ENCODE results near the gene ISL2. TPM values are rescaled to one million over a fixed set of nuclear protein-coding genes. Genes with fewer than 3 reads are reported as not detected.
"Not testable (repeated sequence)": the region's sequence is repeated elsewhere in the genome, so short reads cannot be mapped to it uniquely, and the experiment has no call there.

ISL2 gene
- total RNA-seq, 1 experiment from 2014 or later = 0.15 TPM

GRCh38 chr15:76312540-76313174 lies 23.9 kb upstream of the ISL2 start:
- peaks cover 16 to 17% of the 10 kb centered on the region in 2 experiments for H3K4me1 Mint-ChIP-seq
- no peak overlapping the region for H3K4me2 ChIP-seq (ENCODE audit: insufficient read depth, insufficient read length, low read length)
- H3K9me3 Mint-ChIP-seq = peaks cover 0 to 3% of the 10 kb centered on the region in 2 experiments; a peak in 2 of 5 replicates
- H2BK120ac ChIP-seq (ENCODE audit: low read depth, low read length, poor library complexity, severe bottlenecking) = no peak overlapping the region
- H3K14ac ChIP-seq (ENCODE audit: insufficient read depth, low read length) = no peak overlapping the region
- H3K9me3 ChIP-seq (ENCODE audit: control insufficient read depth, low read depth, low read length) = no peaks in the 10 kb centered on the region
- no peak overlapping the region for H2AK5ac ChIP-seq (ENCODE audit: insufficient read length, low read length)
- H3K79me1 ChIP-seq (ENCODE audit: insufficient read depth, low read depth, low read length, poor library complexity, severe bottlenecking) = no peaks in the 10 kb centered on the region
- no peak overlapping the region for H3K27ac Mint-ChIP-seq
- peaks cover 5% of the 10 kb centered on the region for H3K23me2 ChIP-seq (ENCODE audit: insufficient read length, low read depth, low read length, poor library complexity, severe bottlenecking)
- no peaks in the 10 kb centered on the region for H3K27me3 ChIP-seq (ENCODE audit: insufficient read depth, low read length)
- peaks cover 21% of the 10 kb centered on the region for H3K27me3 Mint-ChIP-seq (ENCODE audit: low read depth)
- TF ChIP-seq, protein P1, sequence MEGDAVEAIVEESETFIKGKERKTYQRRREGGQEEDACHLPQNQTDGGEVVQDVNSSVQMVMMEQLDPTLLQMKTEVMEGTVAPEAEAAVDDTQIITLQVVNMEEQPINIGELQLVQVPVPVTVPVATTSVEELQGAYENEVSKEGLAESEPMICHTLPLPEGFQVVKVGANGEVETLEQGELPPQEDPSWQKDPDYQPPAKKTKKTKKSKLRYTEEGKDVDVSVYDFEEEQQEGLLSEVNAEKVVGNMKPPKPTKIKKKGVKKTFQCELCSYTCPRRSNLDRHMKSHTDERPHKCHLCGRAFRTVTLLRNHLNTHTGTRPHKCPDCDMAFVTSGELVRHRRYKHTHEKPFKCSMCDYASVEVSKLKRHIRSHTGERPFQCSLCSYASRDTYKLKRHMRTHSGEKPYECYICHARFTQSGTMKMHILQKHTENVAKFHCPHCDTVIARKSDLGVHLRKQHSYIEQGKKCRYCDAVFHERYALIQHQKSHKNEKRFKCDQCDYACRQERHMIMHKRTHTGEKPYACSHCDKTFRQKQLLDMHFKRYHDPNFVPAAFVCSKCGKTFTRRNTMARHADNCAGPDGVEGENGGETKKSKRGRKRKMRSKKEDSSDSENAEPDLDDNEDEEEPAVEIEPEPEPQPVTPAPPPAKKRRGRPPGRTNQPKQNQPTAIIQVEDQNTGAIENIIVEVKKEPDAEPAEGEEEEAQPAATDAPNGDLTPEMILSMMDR (conservative IDR thresholded peaks at IDR 0.05) = no peak
- no CpG with 5 or more reads among the region's 7 CpGs for WGBS (ENCODE audit: extremely low coverage, insufficient read length, low lambda C conversion rate)
- no peak overlapping the region for H3K18ac ChIP-seq (ENCODE audit: insufficient read length, low read depth, low read length)
- H2BK5ac ChIP-seq (ENCODE audit: insufficient read length, low read length) = no peak overlapping the region
- no peak overlapping the region for H3K27ac ChIP-seq (ENCODE audit: insufficient read length, low read depth, low read length)
- no peak overlapping the region for H2BK12ac ChIP-seq (ENCODE audit: insufficient read length, low read depth, low read length)
- H3K56ac ChIP-seq (ENCODE audit: insufficient read length, low read depth, low read length) = no peak overlapping the region
- H4K20me1 ChIP-seq (ENCODE audit: control insufficient read depth, insufficient read depth, insufficient read length) = no peaks in the 10 kb centered on the region
- H3K9ac ChIP-seq (ENCODE audit: extremely low read depth, insufficient read length, low read length) = no peak overlapping the region
- H3T11ph ChIP-seq (ENCODE audit: low read length) = no peak overlapping the region
- no peaks in the 10 kb centered on the region for H3K4me1 ChIP-seq (ENCODE audit: insufficient read depth, low read length)
- no peak for DNase-seq
- H3K23ac ChIP-seq (ENCODE audit: insufficient read length, low read depth, low read length) = no peak overlapping the region
- H2BK15ac ChIP-seq (ENCODE audit: low read depth, low read length) = no peak overlapping the region
- H4K8ac ChIP-seq (replicated peaks; ENCODE audit: insufficient read length, low read depth, low read length) = no peak overlapping the region
- H4K91ac ChIP-seq (ENCODE audit: insufficient read length, low read depth, low read length) = no peak overlapping the region
- H3K4ac ChIP-seq (ENCODE audit: low read depth, low read length) = no peak overlapping the region
- H3K36me3 Mint-ChIP-seq (ENCODE audit: insufficient read depth in 1 of 3, low read depth in 3 of 3) = no peaks in the 10 kb centered on the region; a peak in 3 of 7 replicates
- H3K79me2 ChIP-seq (ENCODE audit: insufficient read depth, low read length) = no peaks in the 10 kb centered on the region
- H4K5ac ChIP-seq (ENCODE audit: insufficient read length, low read depth, low read length) = no peak overlapping the region
- H2AFZ ChIP-seq (ENCODE audit: low read length) = no peak overlapping the region
- H3K4me3 Mint-ChIP-seq = peak overlapping the region in 1 of 2 experiments; percentile 15; a peak in 1 of 5 replicates
- H2BK20ac ChIP-seq (ENCODE audit: low read depth, low read length, poor library complexity, severe bottlenecking) = no peak overlapping the region

- H2BK120ac ChIP-seq (ENCODE audit: low read depth, low read length, poor library complexity, severe bottlenecking); H3K18ac ChIP-seq (ENCODE audit: insufficient read length, low read depth, low read length); H3K4me2 ChIP-seq (ENCODE audit: insufficient read depth, insufficient read length, low read length); H3K9me3 Mint-ChIP-seq; H4K8ac ChIP-seq (replicated peaks; ENCODE audit: insufficient read length, low read depth, low read length); H3K23ac ChIP-seq (ENCODE audit: insufficient read length, low read depth, low read length); H3T11ph ChIP-seq (ENCODE audit: low read length); H2AFZ ChIP-seq (ENCODE audit: low read length); H3K27me3 ChIP-seq (ENCODE audit: insufficient read depth, low read length); H4K20me1 ChIP-seq (ENCODE audit: control insufficient read depth, insufficient read depth, insufficient read length); H2BK5ac ChIP-seq (ENCODE audit: insufficient read length, low read length); DNase-seq; H3K4me1 ChIP-seq (ENCODE audit: insufficient read depth, low read length); H3K36me3 Mint-ChIP-seq (ENCODE audit: insufficient read depth in 1 of 3, low read depth in 3 of 3); H3K79me1 ChIP-seq (ENCODE audit: insufficient read depth, low read depth, low read length, poor library complexity, severe bottlenecking); H3K27ac ChIP-seq (ENCODE audit: insufficient read length, low read depth, low read length); H3K4me3 Mint-ChIP-seq; H3K79me2 ChIP-seq (ENCODE audit: insufficient read depth, low read length); H2BK12ac ChIP-seq (ENCODE audit: insufficient read length, low read depth, low read length); H3K23me2 ChIP-seq (ENCODE audit: insufficient read length, low read depth, low read length, poor library complexity, severe bottlenecking); H4K91ac ChIP-seq (ENCODE audit: insufficient read length, low read depth, low read length); H3K9me3 ChIP-seq (ENCODE audit: control insufficient read depth, low read depth, low read length); H2BK15ac ChIP-seq (ENCODE audit: low read depth, low read length); H2BK20ac ChIP-seq (ENCODE audit: low read depth, low read length, poor library complexity, severe bottlenecking); H3K14ac ChIP-seq (ENCODE audit: insufficient read depth, low read length); H3K9ac ChIP-seq (ENCODE audit: extremely low read depth, insufficient read length, low read length); H3K27ac Mint-ChIP-seq; H4K5ac ChIP-seq (ENCODE audit: insufficient read length, low read depth, low read length); H2AK5ac ChIP-seq (ENCODE audit: insufficient read length, low read length); H3K4ac ChIP-seq (ENCODE audit: low read depth, low read length); H3K56ac ChIP-seq (ENCODE audit: insufficient read length, low read depth, low read length): not testable (repeated sequence)
- H3K27me3 Mint-ChIP-seq (ENCODE audit: low read depth) = peaks cover 21% of the 10 kb centered on the region
- WGBS (ENCODE audit: extremely low coverage, insufficient read length, low lambda C conversion rate) = no CpG with 5 or more reads among the region's 4 CpGs
- peaks cover 16 to 17% of the 10 kb centered on the region in 2 experiments for H3K4me1 Mint-ChIP-seq
These were observed 23.4 kb upstream of the ISL2 start for GRCh38 chr15:76313175-76313567.

Measured in H9 (cell line).